Heart left ventricle (tissue), 16 donors: ENCODE results near the gene CDH13. TPM values are rescaled to one million over a fixed set of nuclear protein-coding genes. Genes with fewer than 3 reads are reported as not detected.

Experiments
- ATAC-seq, 4 donors: fragments of 200-7000 bp; cut with Tn5 transposase; one replicate each; pipeline ENCODE4 v1.9.1; 2020 to 2022; ENCODE audit warnings: moderate library complexity in 4 of 4, mild to moderate bottlenecking in 3 of 4, moderate number of reproducible peaks in 1 of 4
- DNase-seq, 5 donors: peaks; one replicate each; pipeline ENCODE4 v3.0.0-alpha.2; 2020
- H3K27ac ChIP-seq, 12 donors: fragments of 200-600 bp; sonication (generic) in 4 of 12; one replicate each; pipeline versions ENCODE4 v1.5.0 to v1.8.0; 2016 to 2022; ENCODE audit warnings: mild to moderate bottlenecking in 2 of 12
- H3K27me3 ChIP-seq, 9 donors: fragments of 200-600 bp; sonication (generic) in 2 of 9; one replicate each; pipeline versions ENCODE4 v1.5.1 to v1.8.0; 2016 to 2022; ENCODE audit warnings: mild to moderate bottlenecking in 3 of 9
- H3K36me3 ChIP-seq, 9 donors: fragments of 200-600 bp; sonication (generic) in 2 of 9; one replicate each; pipeline versions ENCODE4 v1.5.0 to v1.8.0; 2018 to 2022; ENCODE audit warnings: mild to moderate bottlenecking in 2 of 9
- H3K4me1 ChIP-seq, 12 donors: fragments of 200-600 bp; sonication (generic) in 4 of 12; one replicate each; pipeline versions ENCODE4 v1.5.0 to v1.8.0; 2016 to 2022; ENCODE audit warnings: mild to moderate bottlenecking in 3 of 12
- H3K4me3 ChIP-seq, 12 donors: fragments of 200-600 bp; sonication (generic) in 4 of 12; one replicate each; pipeline versions ENCODE4 v1.5.0 to v1.8.0; 2017 to 2022; ENCODE audit warnings: mild to moderate bottlenecking in 9 of 12, moderate library complexity in 4 of 12
- H3K9me3 ChIP-seq, 12 donors: fragments of 200-600 bp; sonication (generic) in 4 of 12; one replicate each; pipeline versions ENCODE4 v1.5.0 to v1.8.0; 2016 to 2022; ENCODE audit warnings: mild to moderate bottlenecking in 1 of 12
- POLR2A ChIP-seq, 2 donors: fragments of 450-650 bp; IDR thresholded peaks; one replicate each; pipeline ENCODE4 v1.6.1; 2017; ENCODE audit warnings: antibody characterized with exemption in 2 of 2, mild to moderate bottlenecking in 2 of 2, moderate library complexity in 2 of 2
- WGBS, 4 donors: extraction: QIAGEN DNeasy Blood & Tissue Kit in 2 of 4; methylation state at CpG; one replicate each; pipeline versions ENCODE4 v1.1.5 to v1.1.7; 2013 to 2018; 5-methylcytosine and 5-hydroxymethylcytosine counted together
- intact Hi-C, 10 donors: fragments of 100-400 bp; cut with DNase I; formaldehyde crosslinking; loops; one replicate each; pipeline versions ENCODE4 v1.11.1 to v1.14.2; 2022
- polyA plus RNA-seq, 2 donors: library from polyadenylated mRNA; stranded (reverse); fragments of 200-250 nt; gene quantifications; one replicate each; pipeline ENCODE4 v1.2.3, GENCODE V29; 2013
- total RNA-seq, 9 donors: library from RNA; depleted of rRNA in 2 of 9; stranded (reverse); fragments of >200 nt in 2 of 9; fragmentation: NEBNext Ultra II Directional in 3 of 9; extraction: Animal tissue kit (Norgen Biotek cat#: 25700) in 3 of 9; gene quantifications; one replicate each; pipeline versions ENCODE4 v1.1.0 to v1.2.4, GENCODE V29; 2016 to 2023
- TF ChIP-seq, protein P1 (sequence below), 12 donors: fragments of 200-600 bp; sonication (generic) in 4 of 12; IDR thresholded peaks; one replicate each; pipeline versions ENCODE4 v1.5.0 to v1.8.0; 2018 to 2022; ENCODE audit warnings: antibody characterized with exemption in 12 of 12, mild to moderate bottlenecking in 5 of 12
- donor health status: ischemic (EF 13 %, LVEDD 7.1; RV severe dilation, severe dysfunction).
- donor health status: healthy with polysubstance abuse.
- donor health status: DM: no; HTN: yes; CAD: no.
- donor health status: DM: no; HTN: no; CAD: no.
- donor health status: ischemic (EF 25% LVEDD 6.9; RV normal size, moderate dysfunction).
- donor health status: ischemic (EF 25% LVEDD 5.7; RV mildly dilated, moderate dysfunction).
- donor health status: healthy.
- donor health status: DM: yes; HTN: yes; CAD: no.
- donor health status: ischemic (EF 35%, LVEDD 5.7; RV mildly dilated, moderate dysfunction).
- donor health status: nonischemic (EF 11% LVEDD 7.7; RV severe dilation, severe dysfunction).
- donor health status: DM: yes; HTN: yes; CAD: no.
- donor health status: PGD.
- donor health status: ischemic (EF 29% LVEDD 5.4; RV normal size, mild dysfunction).
- donor health status: nonischemic (EF 23%, LVEDD 6.1; RV moderate dilation, normal function).

The CDH13 gene
- total and polyA plus RNA-seq, 11 donors = 15.0 to 172 (median 137) TPM

DNA sequence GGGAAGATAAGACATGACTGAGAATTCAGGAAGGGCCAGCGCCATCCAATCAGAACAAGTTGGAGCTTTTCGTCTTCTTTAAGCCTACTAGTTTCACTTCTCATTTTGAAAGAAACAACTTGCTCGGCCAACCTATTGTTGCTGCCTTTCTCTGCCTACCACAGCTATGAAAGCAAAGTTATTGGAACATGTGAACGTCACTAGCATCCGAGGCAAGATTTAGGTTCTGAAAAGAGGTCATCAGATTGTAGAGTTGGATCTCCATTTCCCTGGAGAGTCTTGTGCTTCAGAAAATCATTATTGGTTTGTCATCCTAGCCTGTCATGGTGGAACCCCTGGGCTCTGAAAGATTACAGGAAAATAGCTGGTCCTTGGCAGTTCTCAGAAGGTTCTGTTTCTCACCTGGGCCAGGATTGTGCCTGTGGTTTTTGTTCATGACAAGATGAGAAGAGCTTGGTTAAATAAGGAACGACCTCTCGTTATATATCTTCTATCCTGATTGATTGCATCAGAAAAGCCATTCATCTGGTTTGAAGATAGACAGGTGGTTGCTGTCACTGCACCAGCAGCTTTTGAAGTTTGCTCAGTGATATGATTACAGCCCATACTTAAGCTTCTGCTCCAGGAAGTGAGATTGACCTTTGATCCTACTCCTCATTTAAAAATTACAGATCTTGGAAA, 25.3 kb downstream of the CDH13 start:
- no peak for TF ChIP-seq POLR2A (IDR thresholded peaks at IDR 0.05)
- TF ChIP-seq, protein P1, sequence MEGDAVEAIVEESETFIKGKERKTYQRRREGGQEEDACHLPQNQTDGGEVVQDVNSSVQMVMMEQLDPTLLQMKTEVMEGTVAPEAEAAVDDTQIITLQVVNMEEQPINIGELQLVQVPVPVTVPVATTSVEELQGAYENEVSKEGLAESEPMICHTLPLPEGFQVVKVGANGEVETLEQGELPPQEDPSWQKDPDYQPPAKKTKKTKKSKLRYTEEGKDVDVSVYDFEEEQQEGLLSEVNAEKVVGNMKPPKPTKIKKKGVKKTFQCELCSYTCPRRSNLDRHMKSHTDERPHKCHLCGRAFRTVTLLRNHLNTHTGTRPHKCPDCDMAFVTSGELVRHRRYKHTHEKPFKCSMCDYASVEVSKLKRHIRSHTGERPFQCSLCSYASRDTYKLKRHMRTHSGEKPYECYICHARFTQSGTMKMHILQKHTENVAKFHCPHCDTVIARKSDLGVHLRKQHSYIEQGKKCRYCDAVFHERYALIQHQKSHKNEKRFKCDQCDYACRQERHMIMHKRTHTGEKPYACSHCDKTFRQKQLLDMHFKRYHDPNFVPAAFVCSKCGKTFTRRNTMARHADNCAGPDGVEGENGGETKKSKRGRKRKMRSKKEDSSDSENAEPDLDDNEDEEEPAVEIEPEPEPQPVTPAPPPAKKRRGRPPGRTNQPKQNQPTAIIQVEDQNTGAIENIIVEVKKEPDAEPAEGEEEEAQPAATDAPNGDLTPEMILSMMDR (IDR thresholded peaks at IDR 0.05) = no peak
- H3K27ac ChIP-seq = peak overlapping the region in 8 of 12 donors; percentile 0 to 81 (median 31)

DNA sequence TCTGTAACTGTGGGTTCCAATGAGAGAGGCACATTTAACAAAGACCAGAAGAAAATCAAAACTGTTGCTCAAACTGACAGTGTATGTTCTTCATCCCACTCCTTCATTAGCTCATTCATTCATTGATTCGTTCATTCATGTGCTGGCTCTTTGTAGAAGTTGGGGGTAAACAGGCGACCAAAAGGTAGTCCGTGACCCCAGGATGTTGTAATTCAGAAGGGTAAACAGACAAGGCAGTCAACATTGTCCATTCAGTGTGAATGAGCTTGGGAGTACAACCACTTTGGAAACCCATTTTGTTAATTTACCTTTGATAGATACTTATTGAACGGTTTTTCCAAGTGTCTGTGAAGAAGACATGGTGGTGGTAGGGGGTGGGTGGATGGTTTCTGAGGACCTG, 26.1 kb downstream of the CDH13 start:
- Histone ChIP-seq H3K4me3 (no peak overlapping the region), H3K27ac (peak overlapping the region in 2 of 12 donors; percentile 52 to 81), H3K36me3 (no peaks in the 10 kb centered on the region), H3K27me3 (no peaks in the 10 kb centered on the region), H3K4me1 (peaks cover 6 to 66% (median 43%) of the 10 kb centered on the region in 12 donors), H3K9me3 (no peaks in the 10 kb centered on the region)
- DNase-seq (no peak), ATAC-seq (no peak)
- intact Hi-C loops = loop anchor here in 2 of 10 donors (5.0 kb wide), 1 partner anchor 49 kb away; no protein-coding TSS in a partner anchor
- WGBS, 4 donors = 95 to 99% (median 97%) methylated on average over 4 of the region's 4 CpGs
- TF ChIP-seq, protein P1 (IDR thresholded peaks at IDR 0.05) = no peak
- TF ChIP-seq POLR2A (IDR thresholded peaks at IDR 0.05) = no peak

More for the DNA sequence above, 25.3 kb downstream of the CDH13 start:
- Histone ChIP-seq H3K36me3 (no peaks in the 10 kb centered on the region), H3K4me1 (peaks cover 6 to 65% (median 43%) of the 10 kb centered on the region in 12 donors), H3K9me3 (no peaks in the 10 kb centered on the region), H3K27me3 (no peaks in the 10 kb centered on the region), H3K4me3 (peak overlapping the region in 7 of 12 donors; percentile 0 to 28 (median 2))
- peak in 1 of 4 donors; percentile 44 for ATAC-seq
- 50 to 64% (median 57%) methylated on average over 7 of the region's 7 CpGs for WGBS, 4 donors
- DNase-seq = no peak
- intact Hi-C loops = loop anchor here in 2 of 10 donors (5.0 kb wide), 1 partner anchor 50 kb away; no protein-coding TSS in a partner anchor

DNA sequence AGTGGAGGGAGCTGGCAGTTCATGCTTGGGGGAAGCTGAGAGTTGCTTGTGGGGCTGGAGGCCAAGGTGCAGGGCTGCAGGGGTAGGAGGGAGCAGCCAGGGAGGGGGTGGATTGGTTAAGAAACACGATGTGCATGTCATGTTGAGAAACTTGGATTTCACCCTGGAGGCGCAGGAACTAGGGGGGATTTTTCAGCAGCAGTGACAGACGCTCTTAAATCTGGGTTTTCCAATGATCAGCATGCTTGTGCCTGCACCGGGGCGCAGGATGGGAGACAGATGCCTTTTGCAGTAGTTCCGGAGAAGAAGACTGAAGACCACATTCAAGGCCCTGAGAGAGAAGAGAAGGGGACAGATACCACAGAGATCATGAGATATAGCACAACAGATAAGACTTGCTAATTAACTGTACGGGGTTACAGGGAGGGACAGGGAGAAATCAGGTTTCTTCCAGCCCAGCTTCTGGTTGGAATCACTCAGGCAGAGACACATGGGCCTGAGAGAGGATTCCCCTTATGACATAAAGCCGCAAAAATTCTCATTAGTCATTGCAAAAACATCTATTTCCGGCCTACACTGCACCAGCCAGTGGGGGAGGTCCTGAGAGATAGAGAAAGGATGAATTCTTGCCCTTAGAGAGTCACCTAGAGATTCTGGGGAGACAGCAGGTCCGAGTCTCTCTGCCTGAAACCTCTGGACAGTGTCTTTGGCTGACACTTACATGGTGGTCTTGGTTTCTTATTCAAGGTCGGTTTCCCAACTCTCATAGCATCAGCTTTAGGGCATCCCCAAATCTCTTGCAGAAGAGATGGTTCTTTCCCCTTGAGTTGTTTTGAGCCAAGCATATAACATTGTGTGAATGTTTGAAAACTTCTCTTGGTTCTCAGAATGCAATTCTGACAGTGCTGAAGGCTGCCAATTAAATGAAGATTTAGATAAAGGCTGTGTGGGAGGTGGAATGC, 27.1 kb downstream of the CDH13 start:
- no peak overlapping the region for H3K4me3 ChIP-seq
- TF ChIP-seq POLR2A (IDR thresholded peaks at IDR 0.05) = no peak
- TF ChIP-seq, protein P1 (IDR thresholded peaks at IDR 0.05) = no peak
- H3K4me1 ChIP-seq = peaks cover 6 to 66% (median 43%) of the 10 kb centered on the region in 12 donors
- ATAC-seq (peak in 3 of 4 donors; percentile 64 to 84 (median 82)), DNase-seq (no peak)
- H3K27ac ChIP-seq = peak overlapping the region in 9 of 12 donors; percentile 5 to 81 (median 41)
- intact Hi-C loops = loop anchor here in 2 of 10 donors (2.0 to 5.0 kb wide), 2 partner anchors 19 to 48 kb away; no protein-coding TSS in a partner anchor
- H3K27me3 ChIP-seq = no peaks in the 10 kb centered on the region
- H3K9me3 ChIP-seq = no peaks in the 10 kb centered on the region
- no peaks in the 10 kb centered on the region for H3K36me3 ChIP-seq
- 37 to 55% (median 49%) methylated on average over 11 of the region's 11 CpGs for WGBS, 4 donors
